ENCODE results near the gene FBXO31. TPM values are rescaled to one million over a fixed set of nuclear protein-coding genes. Genes with fewer than 3 reads are reported as not detected.

The FBXO31 gene
- total and polyA plus RNA-seq, 2 of the 8 experiments (the other 6 are each of a cell fraction or from before 2014, with no cell fraction given), result 8.3 to 21.6 TPM

DNA sequence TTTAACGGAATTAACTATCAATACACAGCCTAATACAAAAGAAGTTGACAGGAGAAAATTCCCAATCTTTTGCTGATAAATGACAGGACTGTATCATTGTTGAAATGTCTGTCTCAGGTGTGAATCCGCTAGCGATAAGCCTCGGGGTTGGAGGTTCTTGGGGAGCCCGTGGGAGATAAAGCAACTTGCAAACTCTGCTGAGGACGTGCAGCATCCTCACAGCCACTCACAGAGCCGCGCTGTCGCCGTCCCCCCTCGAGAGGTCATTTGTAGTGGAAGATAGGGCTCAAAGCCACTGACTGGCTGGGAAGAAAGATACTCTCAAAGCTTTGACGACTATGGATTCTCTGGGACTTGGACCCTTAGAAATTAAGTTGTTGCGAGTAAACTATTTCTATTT lies 25.6 kb upstream of the FBXO31 start:
- Histone ChIP-seq H3K27me3 (replicated peaks in 1 of 4; ENCODE audit: control insufficient read depth in 3 of 4, extremely low read depth in 1 of 4, insufficient read depth in 3 of 4, low read length in 3 of 4) (no peaks in the 10 kb centered on the region), H2BK12ac (ENCODE audit: low read depth, low read length) (no peak overlapping the region), H4K5ac (ENCODE audit: insufficient read length, low read depth, low read length) (no peak overlapping the region), H3K4me1 (replicated peaks in 1 of 4; ENCODE audit: control insufficient read depth in 3 of 4, insufficient read depth in 4 of 4, low read length in 3 of 4) (no peaks in the 10 kb centered on the region), H3K18ac (ENCODE audit: extremely low read depth, low read length) (no peak overlapping the region), H3K14ac (ENCODE audit: insufficient read length) (no peak overlapping the region), H3K56ac (replicated peaks; ENCODE audit: insufficient read length, low read depth, low read length) (no peak overlapping the region), H3K23ac (ENCODE audit: insufficient read length) (no peak overlapping the region), H3K23me2 (ENCODE audit: low read depth, low read length) (no peaks in the 10 kb centered on the region), H2BK120ac (replicated peaks; ENCODE audit: low read depth, low read length) (no peak overlapping the region), H2BK5ac (ENCODE audit: low read depth, low read length) (no peak overlapping the region), H2AK5ac (ENCODE audit: low read depth, low read length) (no peak overlapping the region), H4K91ac (replicated peaks; ENCODE audit: insufficient read length, low read length) (no peak overlapping the region), H4K8ac (ENCODE audit: extremely low read depth, insufficient read depth, low read length) (no peak overlapping the region), H3K79me1 (ENCODE audit: low read depth, low read length) (no peaks in the 10 kb centered on the region; the same call in 1 of the 2 replicates), H3K79me2 (ENCODE audit: control insufficient read depth in 1 of 2, insufficient read depth in 2 of 2, low read length in 2 of 2) (no peaks in the 10 kb centered on the region), H4K20me1 (replicated peaks in 1 of 2; ENCODE audit: control insufficient read depth in 1 of 2, insufficient read depth in 2 of 2, low read length in 2 of 2) (peaks cover 0 to 10% of the 10 kb centered on the region in 2 experiments), H3K9ac (replicated peaks in 1 of 4; ENCODE audit: extremely low read depth in 1 of 4, low read depth in 3 of 4, low read length in 3 of 4) (no peak overlapping the region), H3K36me3 (ENCODE audit: control insufficient read depth in 2 of 4, insufficient read depth in 4 of 4, low read length in 3 of 4) (peaks cover 5 to 63% (median 29%) of the 10 kb centered on the region in 4 experiments; a peak in 7 of 8 replicates), H3K4me3 (ENCODE audit: extremely low read depth in 1 of 4, insufficient read depth in 2 of 4, low read depth in 3 of 4, low read length in 4 of 4) (no peak overlapping the region), H2BK20ac (ENCODE audit: low read length) (no peak overlapping the region), H2AFZ (ENCODE audit: low read length) (no peak overlapping the region), H3K27ac (ENCODE audit: low read depth, low read length) (no peak overlapping the region), H3K9me3 (ENCODE audit: insufficient read depth in 2 of 2, low read depth in 1 of 2, low read length in 1 of 2) (no peaks in the 10 kb centered on the region), H2BK15ac (ENCODE audit: low read length) (no peak overlapping the region), H3K4ac (replicated peaks; ENCODE audit: insufficient read length, low read depth, low read length) (no peak overlapping the region), H3K4me2 (ENCODE audit: insufficient read depth in 1 of 2, low read depth in 2 of 2, low read length in 2 of 2) (no peak overlapping the region)
- FAIRE-seq, result no peak
- POLR2A ChIA-PET (ENCODE audit: partially characterized antibody), result no interaction called here
- CTCF ChIA-PET (ENCODE audit: partially characterized antibody), result interaction anchor here (1.7 to 2.1 kb wide), 2 partner anchors 12 to 62 kb away, joined by 6 read pairs; no protein-coding TSS in a partner anchor
- no peak for DNase-seq (ENCODE audit: low read depth in 1 of 2, low spot score in 2 of 2)
- WGBS, 2 experiments (ENCODE audit: extremely low coverage in 1 of 2, insufficient coverage in 1 of 2, insufficient read length in 1 of 2, insufficient replicate concordance in 2 of 2, low coverage in 1 of 2, low lambda C conversion rate in 2 of 2, missing lambda C conversion rate in 1 of 2), result 90% methylated on average over 13 of the region's 13 CpGs; no CpG with 5 or more reads in 1 of the 2 experiments
- TF ChIP-seq SIRT6 (IDR thresholded peaks at IDR 0.05; ENCODE audit: low read length), result no peak
- TF ChIP-seq, protein P1, sequence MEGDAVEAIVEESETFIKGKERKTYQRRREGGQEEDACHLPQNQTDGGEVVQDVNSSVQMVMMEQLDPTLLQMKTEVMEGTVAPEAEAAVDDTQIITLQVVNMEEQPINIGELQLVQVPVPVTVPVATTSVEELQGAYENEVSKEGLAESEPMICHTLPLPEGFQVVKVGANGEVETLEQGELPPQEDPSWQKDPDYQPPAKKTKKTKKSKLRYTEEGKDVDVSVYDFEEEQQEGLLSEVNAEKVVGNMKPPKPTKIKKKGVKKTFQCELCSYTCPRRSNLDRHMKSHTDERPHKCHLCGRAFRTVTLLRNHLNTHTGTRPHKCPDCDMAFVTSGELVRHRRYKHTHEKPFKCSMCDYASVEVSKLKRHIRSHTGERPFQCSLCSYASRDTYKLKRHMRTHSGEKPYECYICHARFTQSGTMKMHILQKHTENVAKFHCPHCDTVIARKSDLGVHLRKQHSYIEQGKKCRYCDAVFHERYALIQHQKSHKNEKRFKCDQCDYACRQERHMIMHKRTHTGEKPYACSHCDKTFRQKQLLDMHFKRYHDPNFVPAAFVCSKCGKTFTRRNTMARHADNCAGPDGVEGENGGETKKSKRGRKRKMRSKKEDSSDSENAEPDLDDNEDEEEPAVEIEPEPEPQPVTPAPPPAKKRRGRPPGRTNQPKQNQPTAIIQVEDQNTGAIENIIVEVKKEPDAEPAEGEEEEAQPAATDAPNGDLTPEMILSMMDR (IDR thresholded peaks at IDR 0.05; ENCODE audit: control extremely low read depth in 1 of 3, insufficient read depth in 1 of 3, low read depth in 1 of 3, low read length in 3 of 3), result no peak
- TF ChIP-seq TAF1 (IDR thresholded peaks at IDR 0.05; ENCODE audit: low read depth, low read length), result no peak
- TF ChIP-seq POLR2A (IDR thresholded peaks at IDR 0.05; ENCODE audit: control extremely low read depth in 1 of 2, low read depth in 2 of 2, low read length in 2 of 2), result no peak
- no peak for TF ChIP-seq TEAD4 (IDR thresholded peaks at IDR 0.05; ENCODE audit: low read depth, low read length)
- no peak for TF ChIP-seq NANOG (IDR thresholded peaks at IDR 0.05; ENCODE audit: insufficient read depth, low read depth, low read length, poor library complexity, severe bottlenecking)
- TF ChIP-seq SIX5 (IDR thresholded peaks at IDR 0.05; ENCODE audit: low read depth, low read length), result no peak
- TF ChIP-seq BCL11A (IDR thresholded peaks at IDR 0.05; ENCODE audit: low read depth in 2 of 2, low read length in 2 of 2), result no peak
- no peak for TF ChIP-seq KDM5A (IDR thresholded peaks at IDR 0.05; ENCODE audit: low read length)
- no peak for TF ChIP-seq ASH2L (IDR thresholded peaks at IDR 0.05; ENCODE audit: low read length)
- no peak for TF ChIP-seq KDM1A (IDR thresholded peaks at IDR 0.05; ENCODE audit: borderline replicate concordance, low read length)
- no peak for TF ChIP-seq KDM4A (IDR thresholded peaks at IDR 0.05; ENCODE audit: low read depth, low read length, severe bottlenecking)

All from H1 (cell line).